HG03442 (cell line): ENCODE measurements around the gene NR1D1.
"Not testable (repeated sequence)": the region's sequence is repeated elsewhere in the genome, so short reads cannot be mapped to it uniquely, and the experiment has no call there.

ENCODE experiments used
- ATAC-seq: cut with Tn5 transposase; IDR thresholded peaks from one replicate; pipeline ENCODE4 v1.9.1; 2021; ENCODE audit warnings: mild to moderate bottlenecking, moderate library complexity; ENCODE audit not compliant: unreplicated experiment

The NR1D1 gene

GRCh38 chr17:40100419-40100668 lies at the start of gene NR1D1:
Gene NR1D1, minus strand, starts transcription at chr17:40100589. Its CDS starts 495 bp downstream, at chr17:40100094.
- no peak for ATAC-seq

DNA sequence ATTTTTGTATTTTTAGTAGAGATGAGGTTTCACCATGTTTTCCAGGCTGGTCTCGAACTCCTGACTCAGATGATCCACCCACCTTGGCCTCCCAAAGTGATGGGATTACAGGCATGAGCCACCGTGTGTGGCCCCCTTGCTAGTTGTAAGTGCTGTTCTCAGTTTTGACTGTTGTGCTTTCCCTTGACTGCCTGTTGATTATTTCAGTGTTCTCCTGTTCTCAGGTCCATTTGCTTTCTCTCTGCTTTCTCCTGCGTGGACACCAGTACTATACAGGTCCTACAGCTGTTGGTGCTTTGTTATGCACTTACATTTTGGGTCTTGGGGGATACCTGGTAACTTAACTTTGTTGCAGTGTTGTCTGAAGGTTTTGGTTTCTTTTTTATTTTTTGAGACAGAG lies 48.1 kb upstream of the NR1D1 start:
- no peak for ATAC-seq

DNA sequence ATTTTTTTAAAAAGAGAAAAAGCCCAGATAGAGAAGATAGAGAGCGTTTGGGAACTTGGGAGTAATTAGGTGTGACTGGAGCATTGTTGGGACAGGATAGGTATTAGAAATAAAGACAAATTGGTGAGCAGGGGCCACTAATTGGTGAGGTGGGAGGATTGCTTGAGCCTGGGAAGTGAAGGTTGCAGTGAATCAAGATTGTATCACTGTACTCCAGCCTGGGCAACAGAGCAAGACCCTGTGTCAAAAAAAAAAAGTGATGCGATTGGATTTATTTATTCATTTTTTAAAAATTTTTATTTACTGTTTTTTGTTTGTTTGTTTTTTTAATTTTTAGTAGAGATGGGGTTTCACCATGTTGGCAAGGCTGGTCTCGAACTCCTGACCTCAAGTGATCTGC lies 45.1 kb upstream of the NR1D1 start:
- ATAC-seq: no peak

GRCh38 chr17:40143166-40143565 lies 42.8 kb upstream of the NR1D1 start:
- not testable (repeated sequence) for ATAC-seq

GRCh38 chr17:40139566-40140058 lies 39.2 kb upstream of the NR1D1 start:
- ATAC-seq: no peak

GRCh38 chr17:40135817-40136216 lies 35.4 kb upstream of the NR1D1 start:
- ATAC-seq: no peak

GRCh38 chr17:40134184-40134583 lies 33.8 kb upstream of the NR1D1 start:
- ATAC-seq: no peak

DNA sequence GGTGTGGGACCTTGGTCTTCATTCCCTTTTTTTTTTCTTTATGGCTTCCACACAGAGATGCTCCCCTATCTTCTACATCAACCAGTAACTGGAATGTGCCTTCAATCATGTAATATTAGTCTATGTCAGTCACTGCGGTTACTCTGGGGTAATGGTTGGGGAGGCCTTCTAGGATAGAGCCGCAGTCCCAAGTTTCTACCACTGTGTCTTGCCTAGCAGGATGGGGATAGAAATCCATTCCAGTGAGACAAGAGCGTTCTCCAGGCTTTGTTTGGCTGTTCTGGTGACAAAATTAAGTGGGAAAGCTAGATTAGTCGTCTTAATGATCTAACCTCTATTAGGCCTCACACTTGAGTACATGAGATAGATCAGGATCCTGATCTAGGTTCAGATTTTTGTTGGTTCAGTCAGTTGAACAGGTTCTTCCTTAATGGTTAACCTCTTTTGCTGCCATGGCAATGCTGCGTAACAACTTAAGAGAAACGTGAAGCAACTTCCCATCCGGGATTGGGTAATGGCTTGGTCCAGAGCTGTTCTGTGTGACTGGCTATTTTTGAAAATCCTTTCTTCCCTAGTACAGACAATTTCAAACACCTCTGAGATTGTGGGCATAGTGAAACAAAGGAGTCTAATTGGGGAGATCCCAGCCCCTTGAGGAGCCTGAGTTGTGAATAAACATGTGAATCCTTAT lies 30.1 kb upstream of the NR1D1 start:
- no peak for ATAC-seq

- ATAC-seq: no peak
Observed at GRCh38 chr17:40129498-40129897, 29.1 kb upstream of the NR1D1 start.

DNA sequence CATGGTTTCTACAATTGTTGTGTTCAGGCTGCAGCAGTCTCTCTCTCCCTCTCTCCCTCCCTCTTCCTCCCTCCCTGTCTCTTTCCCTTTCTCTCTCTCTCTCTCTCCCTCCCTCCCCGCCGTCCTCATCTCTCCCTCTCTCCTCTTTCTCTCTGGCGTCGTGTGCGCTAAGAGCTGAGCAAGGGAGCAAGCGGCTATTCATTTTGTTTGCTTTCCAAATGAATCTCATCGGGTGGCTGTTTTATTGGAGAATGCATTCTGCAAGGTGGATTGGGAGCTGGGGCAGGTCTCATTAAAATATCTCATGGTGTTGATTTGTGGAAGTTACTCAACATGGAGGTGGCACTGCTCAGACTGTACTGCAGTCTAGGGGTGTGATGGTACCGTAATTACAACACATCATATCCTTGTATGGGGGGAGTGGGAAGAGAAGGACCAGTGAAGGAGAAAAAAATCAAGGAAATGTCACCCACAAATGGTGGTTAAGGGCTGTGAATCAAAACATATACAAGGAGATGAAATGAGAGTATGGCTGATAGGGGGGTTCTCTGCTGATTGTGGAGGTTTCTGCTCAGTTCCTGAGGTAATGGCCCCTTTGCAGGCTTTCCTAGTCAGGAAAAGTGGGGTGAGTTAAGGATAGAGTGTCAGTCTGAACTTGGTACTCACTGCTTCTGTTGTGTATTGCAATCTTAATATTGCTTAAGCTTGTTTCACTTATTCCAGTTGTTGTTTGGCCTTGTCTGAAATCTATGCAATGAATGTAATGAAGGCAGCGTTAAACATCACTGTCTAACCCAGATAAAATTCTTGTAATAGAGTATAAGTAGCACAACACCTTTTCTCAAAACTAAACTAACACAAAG lies 24.1 kb upstream of the NR1D1 start:
- no peak for ATAC-seq

DNA sequence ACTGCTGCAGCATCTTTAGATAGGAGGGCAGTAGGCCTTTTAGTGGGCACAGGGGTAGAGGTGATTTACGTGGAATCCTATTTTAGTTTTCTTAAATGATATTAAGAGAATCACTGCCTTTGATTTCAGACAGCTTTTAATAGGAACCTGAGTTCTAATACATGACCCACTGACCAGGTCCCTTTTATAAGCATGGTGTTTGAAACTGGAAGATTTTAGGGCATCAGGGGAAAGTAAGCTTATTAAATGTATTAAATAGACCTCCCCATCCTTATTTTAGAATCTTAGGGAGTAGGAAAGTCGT lies 23.4 kb upstream of the NR1D1 start:
- ATAC-seq: no peak

DNA sequence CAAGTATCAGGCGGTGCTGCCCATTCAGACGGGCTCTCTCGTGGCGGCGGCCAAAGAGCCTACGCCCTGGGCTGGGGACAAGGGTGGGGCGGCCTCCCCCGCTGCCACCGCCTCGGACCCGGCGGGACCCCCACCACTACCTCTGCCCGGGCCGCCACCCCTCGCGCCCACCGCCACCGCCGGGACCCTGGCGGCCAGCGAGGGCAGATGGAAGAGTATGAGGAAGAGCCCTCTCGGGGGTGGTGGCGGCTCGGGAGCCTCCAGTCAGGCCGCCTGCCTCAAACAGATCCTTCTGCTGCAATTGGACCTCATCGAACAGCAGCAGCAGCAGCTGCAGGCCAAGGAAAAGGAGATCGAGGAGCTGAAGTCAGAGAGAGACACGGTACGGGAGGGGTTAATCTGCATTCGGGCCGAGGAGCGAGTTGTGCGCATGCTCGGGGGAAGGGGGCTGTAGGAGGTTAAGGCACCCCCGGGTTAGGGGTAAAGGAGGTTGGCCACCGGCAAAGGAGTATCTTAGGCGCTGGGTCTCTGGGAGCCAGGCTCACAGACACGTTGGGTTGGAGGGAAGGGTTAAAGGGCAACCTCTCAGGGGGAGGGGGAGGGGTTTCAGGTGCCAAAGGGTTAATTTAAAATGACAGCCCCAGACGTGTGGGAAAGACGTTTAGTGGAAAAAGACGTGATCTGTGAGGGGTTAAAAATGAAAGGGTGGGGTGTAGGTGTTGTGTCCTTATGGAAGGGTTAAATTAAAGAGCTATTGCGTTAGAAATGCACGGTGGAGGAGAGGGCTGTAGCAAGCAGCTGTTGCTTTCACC lies 22.8 kb upstream of the NR1D1 start:
- peak; percentile 18 for ATAC-seq

GRCh38 chr17:40122136-40122998 lies 22.0 kb upstream of the NR1D1 start:
- ATAC-seq: peak; percentile 31

DNA sequence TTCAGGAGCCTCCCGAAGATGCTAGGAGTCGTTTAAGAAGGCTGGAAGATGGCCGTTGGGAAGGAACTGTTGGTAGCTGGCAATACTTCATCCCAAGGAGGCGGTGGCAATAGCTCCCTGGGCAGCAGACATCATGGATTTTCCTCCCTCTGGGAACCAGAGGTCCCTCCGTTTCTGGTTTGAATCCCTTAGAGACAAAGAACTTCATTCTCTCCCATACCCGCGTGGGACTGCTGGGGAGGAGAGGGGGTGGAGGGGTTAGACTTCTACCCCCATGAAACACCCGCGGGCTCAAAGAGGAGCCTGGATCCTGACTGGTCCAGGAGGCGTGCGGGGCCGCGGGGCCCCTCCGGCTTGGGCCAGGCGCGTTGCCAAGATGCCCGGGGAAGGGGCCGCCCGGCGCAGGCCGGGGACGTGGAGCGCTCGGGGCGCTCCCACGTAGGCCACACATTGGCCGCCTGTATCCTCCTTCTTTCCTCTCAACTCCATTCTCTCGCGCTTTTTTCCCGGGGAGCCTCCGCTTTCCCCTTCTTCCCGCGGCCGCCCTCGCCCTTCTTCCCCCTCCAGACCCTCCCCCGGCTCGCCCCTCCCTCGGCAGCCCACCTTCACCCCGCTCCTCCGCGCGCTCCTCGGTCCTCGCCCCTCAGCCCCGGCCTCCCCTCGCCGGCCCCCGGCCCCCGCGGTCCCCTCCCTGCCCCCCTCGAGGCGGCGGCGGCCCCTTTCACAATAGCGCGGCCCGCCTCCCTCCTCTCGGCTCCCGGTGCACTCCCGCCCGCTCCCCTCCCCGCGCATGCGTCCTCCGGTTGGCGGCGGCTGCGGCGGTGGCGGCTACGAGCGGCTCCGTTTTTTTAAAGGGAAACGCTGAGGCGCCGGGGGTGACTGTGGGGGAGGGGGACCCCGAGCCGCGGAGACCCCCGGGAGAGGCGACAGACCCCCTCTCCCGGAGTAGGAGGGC lies 21.1 kb upstream of the NR1D1 start, which contains the start of gene MSL1:
Gene MSL1, plus strand, starts transcription at position 791 of the 955 bp plus-strand sequence. CDS start 642 bp downstream, outside the sequence.
- peak; percentile 70 for ATAC-seq

GRCh38 chr17:40115101-40115436 lies 14.7 kb upstream of the NR1D1 start:
- no peak for ATAC-seq

DNA sequence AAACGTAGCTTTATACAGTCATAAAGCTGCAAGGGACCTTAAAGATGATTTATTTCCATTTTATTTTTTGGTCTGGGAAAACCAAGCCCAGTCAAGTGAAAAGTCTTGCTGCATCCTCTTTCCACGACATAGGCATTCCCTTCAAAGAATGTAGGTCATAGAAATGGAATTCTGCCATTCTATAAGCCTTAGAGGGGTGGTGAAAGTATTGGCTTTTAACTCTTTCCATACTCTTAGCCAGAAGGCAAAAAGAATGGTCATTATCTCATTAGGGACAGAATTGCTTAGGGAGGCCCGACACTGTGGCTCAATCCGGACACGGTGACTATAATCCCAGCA lies 13.5 kb upstream of the NR1D1 start:
- ATAC-seq: no peak

DNA sequence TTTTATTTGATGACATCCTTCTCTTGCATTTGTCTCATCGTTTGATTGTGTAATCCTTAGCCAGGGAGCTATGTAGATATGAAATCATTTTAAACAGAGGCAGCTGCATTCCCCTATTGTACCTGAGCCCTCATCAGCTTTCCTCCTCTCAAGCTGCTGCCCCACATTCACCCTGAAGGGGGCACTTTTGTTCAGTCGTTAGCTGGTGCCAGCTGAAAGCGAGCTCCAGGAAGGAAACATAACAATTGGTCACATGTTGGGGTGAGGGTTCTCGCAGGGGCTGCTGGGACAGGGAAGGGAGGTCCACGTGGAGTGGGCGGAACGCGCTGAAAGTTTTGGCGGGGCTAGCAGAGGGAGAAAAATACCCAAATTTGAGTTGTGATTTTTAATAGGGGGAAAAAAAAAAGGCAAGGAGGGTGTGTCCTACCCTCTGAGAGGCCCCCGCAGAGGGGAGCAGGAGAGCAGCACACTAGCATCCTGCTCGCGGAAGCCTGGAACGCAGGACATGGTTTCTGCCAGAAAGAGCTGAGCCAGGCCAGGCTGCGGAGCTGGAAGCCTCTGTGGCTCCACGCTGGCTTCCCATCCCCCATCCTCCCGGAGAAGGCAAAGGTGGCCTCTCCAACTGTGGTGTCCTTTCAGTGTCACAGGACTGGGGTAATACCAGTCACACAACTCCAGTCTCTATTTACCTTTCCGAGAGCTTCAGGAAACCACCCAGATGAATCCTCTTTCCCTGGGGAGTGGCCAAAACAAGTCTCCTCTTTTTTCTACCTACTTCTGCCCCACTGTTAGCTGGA lies 12.9 kb upstream of the NR1D1 start:
- peak; percentile 86 for ATAC-seq

- no peak for ATAC-seq
Observed at GRCh38 chr17:40112718-40113109, 12.3 kb upstream of the NR1D1 start.

GRCh38 chr17:40112191-40112711 lies 11.9 kb upstream of the NR1D1 start:
- no peak for ATAC-seq
